Measurements from ENCODE around the gene URAD. TPM values are rescaled to one million over a fixed set of nuclear protein-coding genes. Genes with fewer than 3 reads are reported as not detected.

Gene URAD
- total RNA-seq, 2 donors from 2014 or later, result not detected

DNA sequence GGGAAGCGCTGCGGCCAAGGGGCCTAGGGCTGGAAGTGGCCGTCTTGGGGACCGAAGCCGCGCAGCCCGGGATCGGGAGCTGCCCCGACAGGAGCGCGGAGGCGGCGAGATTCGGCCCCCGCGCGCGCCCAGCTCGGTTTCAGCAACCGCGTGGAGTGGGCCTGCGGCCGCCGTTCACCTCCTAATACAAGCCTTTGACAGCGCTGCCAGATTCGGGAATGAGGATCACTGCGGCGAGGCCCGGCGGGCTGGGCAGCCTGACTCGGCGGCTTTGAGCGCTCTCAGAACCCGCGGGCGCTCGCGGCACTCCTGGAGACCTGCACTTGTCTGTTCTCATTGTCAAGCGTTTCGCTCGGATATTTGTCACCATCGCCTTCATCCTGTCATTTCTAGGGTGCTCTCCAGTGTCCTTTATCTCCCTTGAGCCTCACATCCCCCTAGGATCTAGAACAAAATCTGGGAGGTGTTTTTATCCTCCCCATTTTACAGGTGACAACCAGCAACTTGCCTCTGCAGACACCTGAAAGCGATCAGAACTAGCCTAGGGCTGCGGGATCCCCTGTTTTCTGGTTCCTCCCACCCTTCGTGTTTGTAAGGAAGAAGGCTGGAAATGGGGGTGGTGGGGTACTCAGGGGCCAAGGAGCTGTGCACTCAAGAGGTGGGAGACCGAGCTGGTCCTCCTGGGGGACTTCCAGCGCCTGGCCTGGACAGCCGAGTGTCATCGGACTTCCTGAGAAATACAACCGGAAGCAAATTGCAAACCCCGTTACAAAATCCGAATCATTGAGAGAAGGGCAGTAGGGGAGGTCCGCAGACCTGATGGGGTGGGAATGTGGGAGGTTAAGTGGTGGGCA, 17.9 kb downstream of the URAD start:
- intact Hi-C loops (cut with DNase I), result loop anchor here (10.0 kb wide), 1 partner anchor 436 kb away; no protein-coding TSS in a partner anchor
- no peak overlapping the region for H3K4me3 ChIP-seq
- DNase-seq (ENCODE audit: low spot score), result no peak
- H3K27ac ChIP-seq, result no peak overlapping the region
- no peak for TF ChIP-seq POLR2AphosphoS5 (IDR thresholded peaks at IDR 0.05)
- TF ChIP-seq, protein P1, sequence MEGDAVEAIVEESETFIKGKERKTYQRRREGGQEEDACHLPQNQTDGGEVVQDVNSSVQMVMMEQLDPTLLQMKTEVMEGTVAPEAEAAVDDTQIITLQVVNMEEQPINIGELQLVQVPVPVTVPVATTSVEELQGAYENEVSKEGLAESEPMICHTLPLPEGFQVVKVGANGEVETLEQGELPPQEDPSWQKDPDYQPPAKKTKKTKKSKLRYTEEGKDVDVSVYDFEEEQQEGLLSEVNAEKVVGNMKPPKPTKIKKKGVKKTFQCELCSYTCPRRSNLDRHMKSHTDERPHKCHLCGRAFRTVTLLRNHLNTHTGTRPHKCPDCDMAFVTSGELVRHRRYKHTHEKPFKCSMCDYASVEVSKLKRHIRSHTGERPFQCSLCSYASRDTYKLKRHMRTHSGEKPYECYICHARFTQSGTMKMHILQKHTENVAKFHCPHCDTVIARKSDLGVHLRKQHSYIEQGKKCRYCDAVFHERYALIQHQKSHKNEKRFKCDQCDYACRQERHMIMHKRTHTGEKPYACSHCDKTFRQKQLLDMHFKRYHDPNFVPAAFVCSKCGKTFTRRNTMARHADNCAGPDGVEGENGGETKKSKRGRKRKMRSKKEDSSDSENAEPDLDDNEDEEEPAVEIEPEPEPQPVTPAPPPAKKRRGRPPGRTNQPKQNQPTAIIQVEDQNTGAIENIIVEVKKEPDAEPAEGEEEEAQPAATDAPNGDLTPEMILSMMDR (IDR thresholded peaks at IDR 0.05), result no peak
- no peak for TF ChIP-seq POLR2A (IDR thresholded peaks at IDR 0.05)
- H3K27me3 ChIP-seq (replicated peaks; ENCODE audit: insufficient read depth), result peaks cover 65% of the 10 kb centered on the region
- H3K36me3 ChIP-seq, result no peaks in the 10 kb centered on the region
- H3K9me3 ChIP-seq, result no peaks in the 10 kb centered on the region
- H3K4me1 ChIP-seq (replicated peaks), result peaks cover 7% of the 10 kb centered on the region
- WGBS, result 14% methylated on average over 53 of the region's 53 CpGs

DNA sequence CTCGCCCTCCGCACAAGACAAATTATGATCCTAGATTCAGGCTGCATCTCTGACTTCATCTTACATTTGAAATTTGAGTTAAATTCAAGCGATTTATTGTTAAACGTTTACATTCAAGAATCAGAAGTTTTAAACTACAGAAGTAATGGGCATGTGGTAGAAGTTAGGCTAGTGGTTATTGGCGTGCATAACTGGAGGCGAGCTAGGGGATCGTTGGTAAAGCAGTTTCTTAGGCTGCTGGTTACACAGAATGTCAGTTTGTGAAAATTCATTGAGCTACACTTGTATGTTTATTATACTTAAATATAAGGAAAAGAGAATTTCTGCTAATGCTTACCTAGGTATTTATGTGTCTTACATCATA, 18.6 kb downstream of the URAD start:
- Histone ChIP-seq H3K27ac (no peak overlapping the region), H3K4me3 (no peak overlapping the region), H3K36me3 (no peaks in the 10 kb centered on the region), H3K4me1 (replicated peaks) (peaks cover 9% of the 10 kb centered on the region), H3K27me3 (replicated peaks; ENCODE audit: insufficient read depth) (peaks cover 59% of the 10 kb centered on the region), H3K9me3 (no peaks in the 10 kb centered on the region)
- no peak for TF ChIP-seq POLR2A (IDR thresholded peaks at IDR 0.05)
- TF ChIP-seq, protein P1 (IDR thresholded peaks at IDR 0.05), result no peak
- no peak for TF ChIP-seq POLR2AphosphoS5 (IDR thresholded peaks at IDR 0.05)
- intact Hi-C loops (cut with DNase I), result loop anchor here (10.0 kb wide), 1 partner anchor 435 kb away; no protein-coding TSS in a partner anchor
- 35% methylated on average over 7 of the region's 7 CpGs for whole genome bisulfite sequencing
- no peak for DNase-seq (ENCODE audit: low spot score)

DNA sequence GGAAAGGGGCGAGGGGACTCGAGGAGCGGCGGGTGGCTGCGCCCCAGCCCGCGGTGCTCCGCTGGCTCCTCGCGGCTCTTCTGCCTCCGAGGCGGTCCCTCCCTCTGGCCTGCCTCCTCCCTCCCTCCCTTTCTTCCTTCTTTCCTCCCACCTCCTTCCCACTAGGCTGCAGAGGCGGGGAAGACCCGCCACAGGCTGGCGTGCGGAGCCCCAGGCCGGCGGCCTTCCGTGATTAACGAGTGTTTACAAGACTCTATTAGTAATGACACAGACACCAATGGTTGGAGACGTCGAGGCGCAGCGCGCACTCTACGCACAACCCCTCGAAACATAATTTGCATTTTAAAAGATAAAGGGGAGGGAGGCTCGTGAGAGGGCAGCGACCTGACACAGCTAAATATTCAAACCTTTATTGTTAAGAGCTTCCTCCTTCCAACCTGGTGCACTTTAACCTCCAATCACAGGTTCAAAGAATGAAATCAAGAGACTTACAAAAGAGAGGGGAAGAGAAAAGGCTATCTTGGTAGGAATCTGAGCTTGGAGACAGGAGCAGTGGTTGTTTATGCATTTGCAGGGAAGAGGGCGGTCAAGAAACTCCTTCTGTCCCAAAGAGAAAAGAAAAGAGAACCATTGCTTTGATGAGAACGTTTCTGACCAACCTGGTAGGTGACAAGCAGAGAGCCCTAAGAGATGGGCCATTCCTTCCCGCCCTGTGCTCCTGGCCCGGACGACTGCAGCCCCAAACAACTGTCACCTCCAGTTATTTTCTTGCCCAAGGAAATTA, 19.2 kb downstream of the URAD start, which contains the start of gene CDX2:
CDX2 (minus strand) TSS at position 234 of the 784 bp plus-strand sequence. CDS start 309 bp downstream, outside the sequence.
- DNase-seq (ENCODE audit: low spot score), result no peak
- intact Hi-C loops (cut with DNase I), result no loop called here
- no peaks in the 10 kb centered on the region for H3K36me3 ChIP-seq
- H3K27ac ChIP-seq, result no peak within 1 kb of the TSS
- no peaks in the 10 kb centered on the region for H3K9me3 ChIP-seq
- peak within 1 kb of the TSS in 1 of 2 donors; percentile 14 for H3K4me3 ChIP-seq
- H3K4me1 ChIP-seq (replicated peaks), result peaks cover 9% of the 10 kb centered on the region
- WGBS, result 5% methylated on average over 34 of the region's 34 CpGs
- TF ChIP-seq POLR2A (IDR thresholded peaks at IDR 0.05) (no peak), POLR2AphosphoS5 (IDR thresholded peaks at IDR 0.05) (no peak)
- TF ChIP-seq, protein P1 (IDR thresholded peaks at IDR 0.05), result no peak
- peaks cover 54% of the 10 kb centered on the region for H3K27me3 ChIP-seq (replicated peaks; ENCODE audit: insufficient read depth)

DNA sequence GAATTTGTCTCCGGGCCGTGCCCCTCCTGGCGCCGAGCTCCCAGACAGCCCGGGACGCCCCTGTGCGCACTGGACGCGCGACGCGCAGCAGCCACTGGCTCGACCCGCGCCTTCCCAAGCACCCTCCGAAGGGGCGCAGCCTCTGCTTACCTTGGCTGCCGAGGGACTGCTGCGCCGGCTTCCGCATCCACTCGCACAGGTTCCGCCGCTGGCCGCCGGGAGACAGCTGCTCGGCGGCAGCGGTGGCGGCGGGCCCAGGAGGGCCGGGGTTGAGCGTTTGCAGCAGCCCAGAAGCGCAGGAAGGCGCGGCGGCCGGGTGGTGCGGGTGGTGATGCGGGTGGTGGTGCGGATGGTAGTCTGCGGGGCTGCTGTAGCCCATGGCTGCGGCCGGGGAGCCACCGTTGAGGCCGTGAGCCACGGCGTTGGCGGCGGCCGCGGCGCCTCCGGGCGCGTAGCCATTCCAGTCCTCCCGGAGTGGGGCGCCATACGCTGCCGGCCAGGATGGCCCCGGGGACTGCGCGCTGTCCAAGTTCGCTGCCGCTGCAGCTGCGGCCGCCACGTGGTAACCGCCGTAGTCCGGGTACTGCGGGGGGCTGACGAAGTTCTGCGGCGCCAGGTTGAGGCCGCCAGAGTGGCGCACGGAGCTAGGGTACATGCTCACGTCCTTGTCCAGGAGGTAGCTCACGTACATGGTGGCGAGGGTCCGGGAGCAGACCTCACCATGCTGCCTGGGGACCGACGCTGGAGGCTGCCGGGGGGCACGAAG, 20.0 kb downstream of the URAD start:
- TF ChIP-seq, protein P1 (IDR thresholded peaks at IDR 0.05), result no peak
- TF ChIP-seq POLR2AphosphoS5 (IDR thresholded peaks at IDR 0.05), result no peak
- TF ChIP-seq POLR2A (IDR thresholded peaks at IDR 0.05), result no peak
- Histone ChIP-seq H3K4me1 (replicated peaks) (peaks cover 9% of the 10 kb centered on the region), H3K4me3 (peak overlapping the region in 1 of 2 donors; percentile 14), H3K27me3 (replicated peaks; ENCODE audit: insufficient read depth) (peaks cover 50% of the 10 kb centered on the region), H3K27ac (no peak overlapping the region), H3K36me3 (no peaks in the 10 kb centered on the region), H3K9me3 (no peaks in the 10 kb centered on the region)
- no peak for DNase-seq (ENCODE audit: low spot score)
- 1% methylated on average over 51 of the region's 86 CpGs for WGBS
- intact Hi-C loops (cut with DNase I), result no loop called here

All from prostate gland (tissue), 2 donors.